Activated T-helper 17 cell treated with anti-CD3 and anti-CD28 coated beads, Interleukin-2, amount 50 U/mL, for 72 hours (primary cell): ENCODE results near the gene C10orf62. TPM values are rescaled to one million over a fixed set of nuclear protein-coding genes. Genes with fewer than 3 reads are reported as not detected.

Experiments used
- total RNA-seq, 2 donors: library from RNA; stranded (reverse); gene quantifications; one replicate each; pipeline ENCODE4 v1.2.3, GENCODE V29; 2022

The C10orf62 gene
- total RNA-seq, 2 donors from 2014 or later: not detected

Other genes starting within 250 kb of the C10orf62 start
- gene RRP12, start 188.4 kb upstream of the C10orf62 start, total RNA-seq: 10 to 100 TPM; 29.6 to 61.9 TPM
- gene PGAM1, start 163.5 kb upstream of the C10orf62 start, total RNA-seq: 1,000 to 10,000 TPM; 1,094 to 1,221 TPM
- 10 to 100 TPM; 49.7 to 54.2 TPM for gene EXOSC1, start 143.7 kb upstream of the C10orf62 start, total RNA-seq
- 10 to 100 TPM; 49.2 to 65.8 TPM for gene ZDHHC16, start 143.5 kb upstream of the C10orf62 start, total RNA-seq
- gene MMS19, start 91.3 kb upstream of the C10orf62 start, total RNA-seq: 10 to 100 TPM; 89.3 to 90.5 TPM
- 1 to 10 TPM; 1.7 to 2.1 TPM for gene UBTD1, start 90.8 kb upstream of the C10orf62 start, total RNA-seq
- not detected for gene ANKRD2, start 16.9 kb upstream of the C10orf62 start, total RNA-seq
- not detected for gene HOGA1, start 5.3 kb upstream of the C10orf62 start, total RNA-seq
- 1 to 10 TPM in 1 of 2 donors, under 1 TPM in 1; 0.79 to 2.4 TPM for gene MORN4, start 43.8 kb downstream of the C10orf62 start, total RNA-seq
- gene PI4K2A, start 51.0 kb downstream of the C10orf62 start, total RNA-seq: 10 to 100 TPM in 1 of 2 donors, 1 to 10 TPM in 1; 6.6 to 12.4 TPM
- gene AVPI1, start 97.5 kb downstream of the C10orf62 start, total RNA-seq: 1 to 10 TPM; 1.5 to 1.9 TPM
- gene MARVELD1, start 124.0 kb downstream of the C10orf62 start, total RNA-seq: 1 to 10 TPM; 2.0 TPM
- gene ZFYVE27, start 147.4 kb downstream of the C10orf62 start, total RNA-seq: 10 to 100 TPM; 31.1 to 36.8 TPM
- gene SFRP5, start 182.3 kb downstream of the C10orf62 start, total RNA-seq: not detected